ENCODE measurements around the gene KIAA1671. TPM values are rescaled to one million over a fixed set of nuclear protein-coding genes. Genes with fewer than 3 reads are reported as not detected.

Gene KIAA1671
- total RNA-seq, 1 donor from 2014 or later = 46.7 TPM

DNA sequence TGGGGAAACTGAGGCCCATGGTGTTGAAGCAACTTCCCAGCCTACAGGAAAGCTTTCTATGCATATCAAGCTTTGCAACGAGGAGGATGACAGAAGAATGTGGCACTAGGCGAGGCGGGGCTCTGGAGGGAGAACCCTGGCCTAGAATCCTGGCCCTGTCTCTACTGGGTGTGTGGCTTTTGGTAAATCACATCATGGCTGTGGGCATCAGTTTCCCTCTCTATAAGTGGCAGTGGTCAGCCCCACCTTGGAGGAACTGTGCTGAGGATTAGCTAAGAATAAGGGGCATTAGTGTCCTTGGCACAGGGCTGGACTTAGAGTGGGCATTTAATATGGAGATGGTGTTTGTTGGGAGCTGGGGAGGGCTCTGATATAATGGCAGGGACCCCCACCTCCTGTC is 124.5 kb downstream of the KIAA1671 start:
- Histone ChIP-seq H3K4me1 (no peaks in the 10 kb centered on the region), H3K36me3 (no peaks in the 10 kb centered on the region), H3K27ac (no peak overlapping the region), H3K4me3 (no peak overlapping the region), H3K27me3 (no peaks in the 10 kb centered on the region), H3K9me3 (no peaks in the 10 kb centered on the region)
- TF ChIP-seq, protein P1, sequence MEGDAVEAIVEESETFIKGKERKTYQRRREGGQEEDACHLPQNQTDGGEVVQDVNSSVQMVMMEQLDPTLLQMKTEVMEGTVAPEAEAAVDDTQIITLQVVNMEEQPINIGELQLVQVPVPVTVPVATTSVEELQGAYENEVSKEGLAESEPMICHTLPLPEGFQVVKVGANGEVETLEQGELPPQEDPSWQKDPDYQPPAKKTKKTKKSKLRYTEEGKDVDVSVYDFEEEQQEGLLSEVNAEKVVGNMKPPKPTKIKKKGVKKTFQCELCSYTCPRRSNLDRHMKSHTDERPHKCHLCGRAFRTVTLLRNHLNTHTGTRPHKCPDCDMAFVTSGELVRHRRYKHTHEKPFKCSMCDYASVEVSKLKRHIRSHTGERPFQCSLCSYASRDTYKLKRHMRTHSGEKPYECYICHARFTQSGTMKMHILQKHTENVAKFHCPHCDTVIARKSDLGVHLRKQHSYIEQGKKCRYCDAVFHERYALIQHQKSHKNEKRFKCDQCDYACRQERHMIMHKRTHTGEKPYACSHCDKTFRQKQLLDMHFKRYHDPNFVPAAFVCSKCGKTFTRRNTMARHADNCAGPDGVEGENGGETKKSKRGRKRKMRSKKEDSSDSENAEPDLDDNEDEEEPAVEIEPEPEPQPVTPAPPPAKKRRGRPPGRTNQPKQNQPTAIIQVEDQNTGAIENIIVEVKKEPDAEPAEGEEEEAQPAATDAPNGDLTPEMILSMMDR (IDR thresholded peaks at IDR 0.05) = no peak
- intact Hi-C loops (cut with DNase I) = no loop called here
- DNase-seq (no peak), ATAC-seq (no peak)

DNA sequence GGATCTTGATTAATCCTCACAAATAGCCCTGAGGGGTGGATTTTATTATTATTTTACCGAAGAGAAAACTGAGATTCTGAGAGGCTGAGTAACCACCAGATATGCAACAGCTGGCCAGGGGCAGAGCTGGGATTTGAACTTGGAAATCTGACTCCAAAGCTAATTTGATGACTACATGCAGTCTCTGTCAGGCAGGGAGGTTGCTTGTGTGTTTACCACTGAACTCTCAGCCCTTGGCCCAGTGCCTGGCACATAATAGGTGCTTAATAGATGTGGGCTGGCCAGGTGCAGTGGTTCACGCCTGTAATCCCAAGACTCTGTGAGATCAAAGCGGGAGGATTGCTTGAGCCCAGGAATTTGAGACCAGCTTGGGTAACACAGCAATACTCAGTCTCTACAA is 125.4 kb downstream of the KIAA1671 start:
- Histone ChIP-seq H3K27ac (no peak overlapping the region), H3K9me3 (no peaks in the 10 kb centered on the region), H3K4me1 (no peaks in the 10 kb centered on the region), H3K27me3 (no peaks in the 10 kb centered on the region), H3K36me3 (no peaks in the 10 kb centered on the region), H3K4me3 (no peak overlapping the region)
- intact Hi-C loops (cut with DNase I) = no loop called here
- DNase-seq (no peak), ATAC-seq (no peak)
- TF ChIP-seq, protein P1 (IDR thresholded peaks at IDR 0.05) = no peak

DNA sequence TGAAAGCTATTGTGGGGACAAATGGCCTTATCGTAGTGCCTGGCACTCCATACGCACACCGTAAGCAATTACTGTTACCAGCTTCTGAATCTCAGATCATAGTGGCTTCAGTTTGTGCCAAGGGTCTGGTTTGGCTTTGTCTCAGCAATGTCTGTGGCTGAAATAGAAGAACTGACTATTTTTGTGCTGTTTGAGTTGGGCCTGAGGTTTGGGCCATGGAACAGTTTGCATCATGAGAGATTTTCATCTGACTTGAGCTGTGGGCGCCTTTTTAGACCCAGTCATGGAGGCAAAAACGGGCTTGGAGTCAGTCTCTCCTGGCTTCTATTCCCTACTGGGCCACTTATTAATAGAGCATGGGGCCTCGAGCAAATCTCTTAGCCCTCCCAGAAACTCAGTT is 126.1 kb downstream of the KIAA1671 start:
- ATAC-seq (no peak), DNase-seq (no peak)
- Histone ChIP-seq H3K27me3 (no peaks in the 10 kb centered on the region), H3K4me3 (no peak overlapping the region), H3K27ac (no peak overlapping the region), H3K4me1 (no peaks in the 10 kb centered on the region), H3K36me3 (no peaks in the 10 kb centered on the region), H3K9me3 (no peaks in the 10 kb centered on the region)
- TF ChIP-seq, protein P1 (IDR thresholded peaks at IDR 0.05) = no peak
- intact Hi-C loops (cut with DNase I) = no loop called here

DNA sequence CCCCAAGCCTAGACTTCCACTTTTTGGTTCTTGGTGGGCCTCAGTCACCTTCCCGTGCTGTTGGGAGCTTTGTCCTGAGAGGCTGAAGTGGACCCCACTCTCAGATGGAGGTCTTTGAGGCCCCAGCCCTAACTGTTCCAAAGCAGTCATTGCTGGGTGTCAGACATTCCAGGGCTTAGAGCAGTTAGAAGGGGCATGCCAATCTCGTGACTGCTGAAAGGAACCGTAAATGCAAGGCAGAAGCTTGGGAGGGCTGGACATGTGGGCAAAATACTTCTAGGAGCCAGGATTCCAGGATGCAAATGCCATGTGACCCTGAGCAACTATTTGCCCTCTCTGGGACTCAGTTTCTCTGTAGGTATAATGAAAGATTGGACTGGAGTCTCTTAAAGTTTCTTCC is 128.3 kb downstream of the KIAA1671 start:
- no peak for DNase-seq
- H3K4me1 ChIP-seq = peaks cover 2% of the 10 kb centered on the region

DNA sequence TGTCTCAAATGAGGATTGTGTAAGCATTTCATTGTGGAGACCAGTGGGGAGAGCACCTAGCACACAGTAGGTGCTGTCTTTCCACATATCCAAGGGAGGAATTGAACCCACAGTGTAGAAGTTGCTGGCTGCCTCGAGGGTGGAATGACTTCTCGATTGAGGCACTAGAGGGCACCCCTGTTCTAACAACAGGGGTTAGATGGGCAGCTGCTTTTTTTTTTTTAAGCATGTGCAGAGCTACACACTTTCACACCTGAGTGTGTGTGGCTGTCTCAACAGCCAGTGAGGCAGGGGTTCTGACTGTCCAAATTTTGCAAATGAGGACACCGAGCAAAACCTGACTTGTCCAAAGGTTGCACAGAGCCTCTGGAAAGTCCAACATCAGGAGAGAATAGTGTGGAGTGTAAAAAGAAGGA is 128.9 kb downstream of the KIAA1671 start:
- Histone ChIP-seq H3K9me3 (no peaks in the 10 kb centered on the region), H3K27ac (no peak overlapping the region), H3K4me3 (no peak overlapping the region), H3K4me1 (peaks cover 7% of the 10 kb centered on the region), H3K27me3 (no peaks in the 10 kb centered on the region), H3K36me3 (no peaks in the 10 kb centered on the region)
- TF ChIP-seq, protein P1 (IDR thresholded peaks at IDR 0.05) = peak; percentile 61
- intact Hi-C loops (cut with DNase I) = no loop called here
- DNase-seq (no peak), ATAC-seq (peak; percentile 71)

More for the DNA sequence above, 128.3 kb downstream of the KIAA1671 start:
- intact Hi-C loops (cut with DNase I) = no loop called here
- Histone ChIP-seq H3K36me3 (no peaks in the 10 kb centered on the region), H3K27ac (no peak overlapping the region), H3K9me3 (no peaks in the 10 kb centered on the region), H3K27me3 (no peaks in the 10 kb centered on the region), H3K4me3 (no peak overlapping the region)
- TF ChIP-seq, protein P1 (IDR thresholded peaks at IDR 0.05) = no peak
- no peak for ATAC-seq

DNA sequence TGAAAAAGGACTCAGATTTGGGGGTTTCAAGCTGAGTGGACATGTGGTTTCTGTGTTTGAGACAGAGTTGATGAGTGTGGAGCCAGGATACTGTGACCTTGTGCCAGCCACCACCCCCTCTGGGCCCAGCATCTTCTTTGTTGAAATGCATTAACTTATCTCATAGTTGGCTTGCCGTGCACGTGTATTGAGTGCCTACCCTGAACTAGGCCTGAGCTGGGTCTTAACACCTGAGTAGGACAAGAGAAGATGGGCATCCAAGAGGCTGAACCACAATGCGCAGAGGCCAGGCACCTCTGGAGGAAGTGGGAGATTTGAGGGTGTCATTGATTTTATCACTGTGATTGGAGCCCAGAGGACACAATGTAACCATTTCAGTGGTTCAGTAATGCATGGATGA is 129.6 kb downstream of the KIAA1671 start:
- Histone ChIP-seq H3K27ac (no peak overlapping the region), H3K4me1 (peaks cover 12% of the 10 kb centered on the region), H3K9me3 (no peaks in the 10 kb centered on the region), H3K4me3 (no peak overlapping the region), H3K36me3 (no peaks in the 10 kb centered on the region), H3K27me3 (no peaks in the 10 kb centered on the region)
- ATAC-seq (no peak), DNase-seq (no peak)
- intact Hi-C loops (cut with DNase I) = no loop called here
- TF ChIP-seq, protein P1 (IDR thresholded peaks at IDR 0.05) = no peak
